H9 (cell line): Measurements from ENCODE around the gene ABCF1. TPM values are rescaled to one million over a fixed set of nuclear protein-coding genes. Genes with fewer than 3 reads are reported as not detected.

ENCODE experiments used
- DNase-seq: peaks from one replicate; pipeline ENCODE4 v3.0.0-alpha.2; 2017
- H2AFZ ChIP-seq: one replicate; pipeline ENCODE4 v1.6.1; 2013; ENCODE audit warnings: mild to moderate bottlenecking, low read length, control low read depth, moderate library complexity
- H2AK5ac ChIP-seq: 2 replicates; pipeline ENCODE4 v1.6.1; 2013; ENCODE audit warnings: low read length, control low read depth, mixed read lengths; ENCODE audit not compliant: insufficient read length
- H2BK120ac ChIP-seq: one replicate; pipeline ENCODE4 v1.6.1; 2013; ENCODE audit warnings: low read depth, mild to moderate bottlenecking, low read length, control low read depth, inconsistent platforms; ENCODE audit not compliant: poor library complexity, severe bottlenecking
- H2BK12ac ChIP-seq: 2 replicates; pipeline ENCODE4 v1.6.1; 2013; ENCODE audit warnings: low read length, control low read depth, mixed read lengths, low read depth; ENCODE audit not compliant: insufficient read length
- H2BK15ac ChIP-seq: 2 replicates; pipeline ENCODE4 v1.6.1; 2013; ENCODE audit warnings: low read depth, low read length, control low read depth
- H2BK20ac ChIP-seq: one replicate; pipeline ENCODE4 v1.6.1; 2013; ENCODE audit warnings: low read depth, mild to moderate bottlenecking, low read length, control low read depth, inconsistent platforms; ENCODE audit not compliant: poor library complexity, severe bottlenecking
- H2BK5ac ChIP-seq: 2 replicates; pipeline ENCODE4 v1.6.1; 2013; ENCODE audit warnings: low read length, control low read depth, mixed read lengths; ENCODE audit not compliant: insufficient read length
- H3K14ac ChIP-seq: 2 replicates; pipeline ENCODE4 v1.6.1; 2013; ENCODE audit warnings: low read length, control low read depth; ENCODE audit not compliant: insufficient read depth
- H3K18ac ChIP-seq: 2 replicates; pipeline ENCODE4 v1.6.1; 2013; ENCODE audit warnings: low read depth, mild to moderate bottlenecking, mixed read lengths, low read length, control low read depth; ENCODE audit not compliant: insufficient read length
- H3K23ac ChIP-seq: 2 replicates; pipeline ENCODE4 v1.6.1; 2013; ENCODE audit warnings: low read length, control low read depth, mixed read lengths, low read depth; ENCODE audit not compliant: insufficient read length
- H3K23me2 ChIP-seq: 2 replicates; pipeline ENCODE4 v1.6.1; 2013; ENCODE audit warnings: low read depth, mild to moderate bottlenecking, mixed read lengths, low read length, control low read depth; ENCODE audit not compliant: insufficient read length, poor library complexity, severe bottlenecking
- H3K27ac ChIP-seq: 2 replicates; pipeline ENCODE4 v1.5.1; 2013; ENCODE audit warnings: low read length, control low read depth, mixed read lengths, low read depth; ENCODE audit not compliant: insufficient read length
- H3K27me3 ChIP-seq: 2 replicates; pipeline ENCODE4 v1.6.1; 2013; ENCODE audit warnings: low read length, control low read depth, inconsistent platforms; ENCODE audit not compliant: insufficient read depth
- H3K4ac ChIP-seq: 2 replicates; pipeline ENCODE4 v1.6.1; 2013; ENCODE audit warnings: low read depth, mild to moderate bottlenecking, control low read depth, inconsistent platforms, low read length, moderate library complexity
- H3K4me1 ChIP-seq: 2 replicates; pipeline ENCODE4 v1.6.1; 2013; ENCODE audit warnings: low read length, control low read depth, inconsistent platforms; ENCODE audit not compliant: insufficient read depth
- H3K4me2 ChIP-seq: 2 replicates; pipeline ENCODE4 v1.6.1; 2013; ENCODE audit warnings: low read length, control low read depth, mixed read lengths; ENCODE audit not compliant: insufficient read length, insufficient read depth
- H3K56ac ChIP-seq: 2 replicates; pipeline ENCODE4 v1.6.1; 2013; ENCODE audit warnings: low read depth, mild to moderate bottlenecking, mixed read lengths, low read length, control low read depth; ENCODE audit not compliant: insufficient read length
- H3K79me1 ChIP-seq: 2 replicates; pipeline ENCODE4 v1.6.1; 2013; ENCODE audit warnings: low read depth, mild to moderate bottlenecking, moderate library complexity, low read length, control low read depth, inconsistent platforms; ENCODE audit not compliant: insufficient read depth, poor library complexity, severe bottlenecking
- H3K79me2 ChIP-seq: 2 replicates; pipeline ENCODE4 v1.6.1; 2013; ENCODE audit warnings: low read length, control low read depth, inconsistent platforms; ENCODE audit not compliant: insufficient read depth
- H3K9ac ChIP-seq: 2 replicates; pipeline ENCODE4 v1.6.1; 2013; ENCODE audit warnings: low read length, control low read depth, mixed read lengths; ENCODE audit not compliant: insufficient read length; ENCODE audit errors: extremely low read depth
- H3K9me3 ChIP-seq: one replicate; pipeline ENCODE4 v1.6.1; 2013; ENCODE audit warnings: low read depth, low read length, inconsistent platforms; ENCODE audit not compliant: control insufficient read depth
- H3T11ph ChIP-seq: one replicate; pipeline ENCODE4 v1.6.1; 2013; ENCODE audit warnings: mild to moderate bottlenecking, low read length, control low read depth, inconsistent platforms
- H4K20me1 ChIP-seq: one replicate; pipeline ENCODE4 v1.6.1; 2013; ENCODE audit not compliant: control insufficient read depth, insufficient read length, insufficient read depth
- H4K5ac ChIP-seq: 2 replicates; pipeline ENCODE4 v1.6.1; 2013; ENCODE audit warnings: low read depth, mild to moderate bottlenecking, mixed read lengths, low read length, control low read depth; ENCODE audit not compliant: insufficient read length
- H4K8ac ChIP-seq: replicated peaks from 2 replicates; pipeline ENCODE4 v1.6.1; 2013; ENCODE audit warnings: low read length, control low read depth, mixed read lengths, low read depth; ENCODE audit not compliant: insufficient read length
- H4K91ac ChIP-seq: 2 replicates; pipeline ENCODE4 v1.6.1; 2013; ENCODE audit warnings: low read depth, mild to moderate bottlenecking, moderate library complexity, mixed read lengths, low read length, control low read depth; ENCODE audit not compliant: insufficient read length
- H3K27ac Mint-ChIP-seq, 3 experiments: 2 replicates in 2 of 3; 3 replicates in 1 of 3; pipeline ENCODE4 v1.8.0; 2020 to 2021; ENCODE audit warnings: mixed read lengths in 3 of 3, mild to moderate bottlenecking in 1 of 3, moderate library complexity in 1 of 3
- H3K27me3 Mint-ChIP-seq: 2 replicates; pipeline ENCODE4 v1.8.0; 2021; ENCODE audit warnings: low read depth, mild to moderate bottlenecking, moderate library complexity, mixed read lengths
- H3K36me3 Mint-ChIP-seq, 3 experiments: 2 replicates in 2 of 3; 3 replicates in 1 of 3; pipeline ENCODE4 v1.8.0; 2020 to 2021; ENCODE audit warnings: low read depth in 3 of 3, mixed read lengths in 3 of 3; ENCODE audit not compliant: insufficient read depth in 1 of 3
- H3K4me1 Mint-ChIP-seq, 2 experiments: 2 replicates each; pipeline ENCODE4 v1.8.0; 2020; ENCODE audit warnings: mixed read lengths in 2 of 2
- H3K4me3 Mint-ChIP-seq, 2 experiments: 2 replicates in 1 of 2; 3 replicates in 1 of 2; pipeline ENCODE4 v1.8.0; 2020 to 2021; ENCODE audit warnings: mild to moderate bottlenecking in 2 of 2, mixed read lengths in 2 of 2, moderate library complexity in 1 of 2
- H3K9me3 Mint-ChIP-seq, 2 experiments: 2 replicates in 1 of 2; 3 replicates in 1 of 2; pipeline ENCODE4 v1.8.0; 2020; ENCODE audit warnings: mild to moderate bottlenecking in 2 of 2, mixed read lengths in 2 of 2, moderate library complexity in 1 of 2
- WGBS: extraction: QIAGEN DNeasy Blood & Tissue Kit; methylation state at CpG from one replicate; pipeline ENCODE4 v1.1.7; 2013; ENCODE audit warnings: missing lambda C conversion rate, low lambda C conversion rate, mixed read lengths; ENCODE audit not compliant: insufficient read length; ENCODE audit errors: extremely low coverage; 5-methylcytosine and 5-hydroxymethylcytosine counted together
- total RNA-seq: library from RNA; stranded (reverse); gene quantifications from 2 replicates; pipeline ENCODE4 v1.2.1, GENCODE V29; 2021
- TF ChIP-seq, protein P1 (sequence below): fragments of 200-600 bp; sonication (generic); conservative IDR thresholded peaks from 3 replicates; pipeline ENCODE4 v1.8.0; 2021; ENCODE audit warnings: antibody characterized with exemption, mild to moderate bottlenecking

ABCF1 gene
- total RNA-seq, 1 experiment from 2014 or later: 118 TPM

DNA sequence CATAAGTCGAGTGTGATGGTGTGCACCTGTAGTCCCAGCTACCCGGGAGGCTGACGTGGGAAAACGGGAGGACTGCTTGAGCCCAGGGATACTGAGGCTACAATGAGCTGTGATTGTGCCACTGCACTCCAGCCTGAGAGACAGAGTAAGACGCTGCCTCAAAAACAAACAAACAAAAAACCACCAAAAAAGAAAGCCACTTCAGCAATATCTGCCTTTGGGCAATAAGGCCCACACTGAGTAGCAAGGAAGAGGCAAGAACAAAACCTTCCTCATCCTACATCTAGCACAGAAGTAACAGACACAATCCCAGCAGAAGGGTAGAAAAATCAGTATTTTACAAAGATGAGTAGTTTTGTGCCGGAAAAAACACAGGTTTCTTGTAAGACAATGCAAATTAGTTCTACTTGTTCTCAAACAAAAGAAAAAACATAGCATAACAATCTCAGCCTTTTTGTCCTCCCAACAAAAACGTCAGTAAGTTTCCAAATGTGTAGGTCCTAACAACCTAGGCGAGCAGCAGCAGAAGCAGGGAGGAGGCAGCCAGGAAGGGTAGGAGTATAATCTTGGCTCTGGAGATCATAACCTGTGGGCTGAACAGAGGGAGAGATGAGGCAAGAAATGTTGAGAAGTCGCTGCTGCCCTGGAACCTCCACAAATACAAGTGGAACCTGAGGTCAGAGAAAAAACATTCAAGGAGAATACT, 40.1 kb downstream of the ABCF1 start:
- H3K4me1 ChIP-seq: peaks cover 4% of the 10 kb centered on the region; the same call in 1 of the 2 replicates
- no peak overlapping the region for H3K4ac ChIP-seq
- DNase-seq: no peak
- H2BK15ac ChIP-seq: no peak overlapping the region
- no peak overlapping the region for H3K56ac ChIP-seq
- no peak overlapping the region for H3K14ac ChIP-seq
- H2BK120ac ChIP-seq: no peak overlapping the region
- no peak overlapping the region for H4K8ac ChIP-seq
- no peak overlapping the region for H2AK5ac ChIP-seq
- peaks cover 30 to 39% of the 10 kb centered on the region in 2 experiments for H3K4me1 Mint-ChIP-seq
- H3K4me2 ChIP-seq: no peak overlapping the region
- H3K9me3 ChIP-seq: no peaks in the 10 kb centered on the region
- no peak overlapping the region for H3K4me3 Mint-ChIP-seq
- H2BK12ac ChIP-seq: no peak overlapping the region
- H3K23ac ChIP-seq: no peak overlapping the region
- H2BK20ac ChIP-seq: no peak overlapping the region
- H3K27ac Mint-ChIP-seq: peak overlapping the region; percentile 11 to 79 (median 47); a peak in 5 of 7 replicates
- H4K91ac ChIP-seq: no peak overlapping the region
- no peak overlapping the region for H4K5ac ChIP-seq
- H3K27me3 Mint-ChIP-seq: peaks cover under 1% of the 10 kb centered on the region; the same call in 1 of the 2 replicates
- no peak overlapping the region for H2AFZ ChIP-seq
- H3K9me3 Mint-ChIP-seq: peaks cover 1 to 4% of the 10 kb centered on the region in 2 experiments; a peak in 3 of 5 replicates
- H3K18ac ChIP-seq: no peak overlapping the region
- TF ChIP-seq, protein P1, sequence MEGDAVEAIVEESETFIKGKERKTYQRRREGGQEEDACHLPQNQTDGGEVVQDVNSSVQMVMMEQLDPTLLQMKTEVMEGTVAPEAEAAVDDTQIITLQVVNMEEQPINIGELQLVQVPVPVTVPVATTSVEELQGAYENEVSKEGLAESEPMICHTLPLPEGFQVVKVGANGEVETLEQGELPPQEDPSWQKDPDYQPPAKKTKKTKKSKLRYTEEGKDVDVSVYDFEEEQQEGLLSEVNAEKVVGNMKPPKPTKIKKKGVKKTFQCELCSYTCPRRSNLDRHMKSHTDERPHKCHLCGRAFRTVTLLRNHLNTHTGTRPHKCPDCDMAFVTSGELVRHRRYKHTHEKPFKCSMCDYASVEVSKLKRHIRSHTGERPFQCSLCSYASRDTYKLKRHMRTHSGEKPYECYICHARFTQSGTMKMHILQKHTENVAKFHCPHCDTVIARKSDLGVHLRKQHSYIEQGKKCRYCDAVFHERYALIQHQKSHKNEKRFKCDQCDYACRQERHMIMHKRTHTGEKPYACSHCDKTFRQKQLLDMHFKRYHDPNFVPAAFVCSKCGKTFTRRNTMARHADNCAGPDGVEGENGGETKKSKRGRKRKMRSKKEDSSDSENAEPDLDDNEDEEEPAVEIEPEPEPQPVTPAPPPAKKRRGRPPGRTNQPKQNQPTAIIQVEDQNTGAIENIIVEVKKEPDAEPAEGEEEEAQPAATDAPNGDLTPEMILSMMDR: no peak
- H3K79me1 ChIP-seq: no peaks in the 10 kb centered on the region
- no peaks in the 10 kb centered on the region for H4K20me1 ChIP-seq
- peaks cover 2% of the 10 kb centered on the region; the same call in 1 of the 2 replicates for H3K79me2 ChIP-seq
- WGBS: no CpG with 5 or more reads among the region's 9 CpGs
- H3K23me2 ChIP-seq: peaks cover 10% of the 10 kb centered on the region
- peaks cover 41 to 82% (median 67%) of the 10 kb centered on the region in 3 experiments for H3K36me3 Mint-ChIP-seq
- H3K27me3 ChIP-seq: no peaks in the 10 kb centered on the region
- H3T11ph ChIP-seq: no peak overlapping the region
- H3K9ac ChIP-seq: no peak overlapping the region
- H2BK5ac ChIP-seq: no peak overlapping the region
- no peak overlapping the region for H3K27ac ChIP-seq
